T47D (cell line): ENCODE data around the gene IL18R1.

Source experiments
- DNase-seq, 2 experiments: peaks; one replicate each; pipeline versions ENCODE4 v3.0.0 to v3.0.0-alpha.2; 2011 to 2012; ENCODE audit warnings: low read depth in 1 of 2, low spot score in 1 of 2
- JUND ChIP-seq: IDR thresholded peaks from 2 replicates; pipeline ENCODE4 v1.6.1; 2012; ENCODE audit warnings: low read depth
- in situ Hi-C: cut with HindIII; loops from 2 replicates; pipeline ENCODE4 v1.10.0; 2016; ENCODE audit warnings: low sequenced_read_pairs, low pct_unique_long_range_greater_than_20kb

IL18R1 gene

GRCh38 chr2:102386004-102386403, 30.4 kb downstream of the IL18R1 start:
- in situ Hi-C loops, result no loop called here
- DNase-seq, result no peak
- no peak for TF ChIP-seq JUND

GRCh38 chr2:102386867-102387541, 31.4 kb downstream of the IL18R1 start:
- no peak for DNase-seq
- TF ChIP-seq JUND, result no peak
- in situ Hi-C loops, result no loop called here

GRCh38 chr2:102387763-102388546, 32.4 kb downstream of the IL18R1 start:
- TF ChIP-seq JUND, result no peak
- DNase-seq, result no peak
- in situ Hi-C loops, result no loop called here

- no peak for TF ChIP-seq JUND
- in situ Hi-C loops, result no loop called here
- peak in 1 of 2 experiments; percentile 45 for DNase-seq
Observed at GRCh38 chr2:102391565-102391964, 36.0 kb downstream of the IL18R1 start.

- DNase-seq, result no peak
- no peak for TF ChIP-seq JUND
- in situ Hi-C loops, result no loop called here
Observed at GRCh38 chr2:102392096-102392495, 36.5 kb downstream of the IL18R1 start.

- in situ Hi-C loops, result no loop called here
- TF ChIP-seq JUND, result no peak
- DNase-seq, result no peak
Observed at GRCh38 chr2:102392942-102393341, 37.3 kb downstream of the IL18R1 start.

- in situ Hi-C loops, result no loop called here
- DNase-seq, result no peak
- TF ChIP-seq JUND, result no peak
Observed at GRCh38 chr2:102396012-102396411, 40.4 kb downstream of the IL18R1 start.

- in situ Hi-C loops, result no loop called here
- no peak for DNase-seq
- no peak for TF ChIP-seq JUND
Observed at GRCh38 chr2:102397209-102397608, 41.6 kb downstream of the IL18R1 start.

- in situ Hi-C loops, result no loop called here
- DNase-seq, result no peak
- no peak for TF ChIP-seq JUND
Observed at GRCh38 chr2:102399499-102400141, 44.0 kb downstream of the IL18R1 start.

GRCh38 chr2:102401456-102401855, 45.9 kb downstream of the IL18R1 start:
- no peak for DNase-seq
- TF ChIP-seq JUND, result no peak
- in situ Hi-C loops, result no loop called here

- DNase-seq, result no peak
- TF ChIP-seq JUND, result no peak
- in situ Hi-C loops, result no loop called here
Observed at GRCh38 chr2:102401865-102402264, 46.3 kb downstream of the IL18R1 start.

- in situ Hi-C loops, result no loop called here
- TF ChIP-seq JUND, result no peak
- no peak for DNase-seq
Observed at GRCh38 chr2:102410952-102411351, 55.4 kb downstream of the IL18R1 start.

- in situ Hi-C loops, result no loop called here
- DNase-seq, result no peak
- TF ChIP-seq JUND, result no peak
Observed at GRCh38 chr2:102412199-102412598, 56.6 kb downstream of the IL18R1 start.
